Hepatocyte (in vitro differentiated cells): ENCODE measurements around the gene PHKB. TPM values are rescaled to one million over a fixed set of nuclear protein-coding genes. Genes with fewer than 3 reads are reported as not detected.

Experiments
- DNase-seq: peaks from one replicate; pipeline ENCODE4 v3.0.0-alpha.2; 2016; ENCODE audit warnings: low spot score
- H2AFZ ChIP-seq: fragments of 200-600 bp; sonication (generic); 2 replicates; pipeline ENCODE4 v1.6.0; 2016; ENCODE audit warnings: antibody characterized with exemption, mild to moderate bottlenecking
- H3K27ac ChIP-seq: fragments of 200-600 bp; sonication (generic); 2 replicates; pipeline ENCODE4 v1.5.1; 2016; ENCODE audit warnings: mild to moderate bottlenecking
- H3K27me3 ChIP-seq: fragments of 200-600 bp; sonication (generic); 2 replicates; pipeline ENCODE4 v1.6.1; 2016
- H3K36me3 ChIP-seq: fragments of 200-600 bp; sonication (generic); replicated peaks from 2 replicates; pipeline ENCODE4 v1.5.1; 2016; ENCODE audit warnings: low read depth; ENCODE audit not compliant: insufficient read depth
- H3K4me1 ChIP-seq: fragments of 200-600 bp; sonication (generic); 2 replicates; pipeline ENCODE4 v1.5.1; 2016; ENCODE audit warnings: mild to moderate bottlenecking, moderate library complexity; ENCODE audit not compliant: insufficient read depth
- H3K4me2 ChIP-seq: fragments of 200-600 bp; sonication (generic); 2 replicates; pipeline ENCODE4 v1.6.0; 2016
- H3K4me3 ChIP-seq: fragments of 200-600 bp; sonication (generic); 2 replicates; pipeline ENCODE4 v1.5.1; 2016; ENCODE audit warnings: mild to moderate bottlenecking
- H3K79me2 ChIP-seq: fragments of 200-600 bp; sonication (generic); 2 replicates; pipeline ENCODE4 v1.6.0; 2017; ENCODE audit warnings: mild to moderate bottlenecking
- H3K9me2 ChIP-seq: fragments of 200-600 bp; sonication (generic); replicated peaks from 2 replicates; pipeline ENCODE4 v1.6.0; 2017; ENCODE audit warnings: mild to moderate bottlenecking; ENCODE audit not compliant: insufficient read depth
- H3K9me3 ChIP-seq: fragments of 200-600 bp; sonication (generic); 2 replicates; pipeline ENCODE4 v1.5.1; 2016; ENCODE audit warnings: low read depth, mild to moderate bottlenecking
- H4K20me1 ChIP-seq: fragments of 200-600 bp; sonication (generic); 2 replicates; pipeline ENCODE4 v1.6.0; 2016; ENCODE audit warnings: mild to moderate bottlenecking; ENCODE audit not compliant: insufficient read depth, poor library complexity, severe bottlenecking
- CTCF ChIP-seq: fragments of 200-600 bp; sonication (generic); IDR thresholded peaks from 2 replicates; pipeline ENCODE4 v1.5.1; 2016; ENCODE audit warnings: antibody characterized with exemption, mild to moderate bottlenecking; ENCODE audit not compliant: poor library complexity
- EZH2 ChIP-seq: fragments of 200-600 bp; sonication (generic); IDR thresholded peaks from 2 replicates; pipeline ENCODE4 v1.6.1; 2016; ENCODE audit warnings: antibody characterized with exemption, mild to moderate bottlenecking, borderline replicate concordance
- EZH2phosphoT487 ChIP-seq: fragments of 200-600 bp; sonication (generic); IDR thresholded peaks from one replicate; pipeline ENCODE4 v1.6.1; 2018; ENCODE audit warnings: antibody characterized with exemption, mild to moderate bottlenecking, low read depth, moderate library complexity; ENCODE audit not compliant: unreplicated experiment, severe bottlenecking
- WGBS: methylation state at CpG from one replicate; pipeline ENCODE4 v1.1.6; 2016; ENCODE audit warnings: low lambda C conversion rate; ENCODE audit errors: missing lambda C conversion rate; 5-methylcytosine and 5-hydroxymethylcytosine counted together
- polyA plus RNA-seq: library from polyadenylated mRNA; unstranded; fragments of >200 nt; fragmentation: Nextera tagmentation; extraction: Ambion mirVana; gene quantifications from 2 replicates; pipeline ENCODE4 v1.2.1, GENCODE V29; 2016
- total RNA-seq: library from RNA; depleted of rRNA; stranded (reverse); fragments of >200 nt; gene quantifications from 2 replicates; pipeline ENCODE4 v1.2.3, GENCODE V29; 2014

PHKB gene
- total and polyA plus RNA-seq, 2 experiments from 2014 or later: 28.7 to 71.7 TPM

GRCh38 chr16:47713225-47713595 is 252.1 kb downstream of the PHKB start:
- no peak for TF ChIP-seq EZH2
- no peak for TF ChIP-seq CTCF
- no peak for TF ChIP-seq EZH2phosphoT487
- H4K20me1 ChIP-seq: no peaks in the 10 kb centered on the region
- H3K4me3 ChIP-seq: no peak overlapping the region
- H3K9me3 ChIP-seq: no peaks in the 10 kb centered on the region
- no peaks in the 10 kb centered on the region for H3K27me3 ChIP-seq
- H3K27ac ChIP-seq: no peak overlapping the region
- H3K79me2 ChIP-seq: no peaks in the 10 kb centered on the region
- H2AFZ ChIP-seq: no peak overlapping the region
- no peak overlapping the region for H3K4me2 ChIP-seq
- no peaks in the 10 kb centered on the region for H3K4me1 ChIP-seq
- no peaks in the 10 kb centered on the region for H3K9me2 ChIP-seq
- DNase-seq: no peak
- 26% methylated on average over 6 of the region's 6 CpGs for WGBS
- H3K36me3 ChIP-seq: no peaks in the 10 kb centered on the region

GRCh38 chr16:47715442-47716083 is 254.4 kb downstream of the PHKB start:
- H3K4me2 ChIP-seq: no peak overlapping the region
- H3K36me3 ChIP-seq: no peaks in the 10 kb centered on the region
- H2AFZ ChIP-seq: no peak overlapping the region
- H3K4me1 ChIP-seq: no peaks in the 10 kb centered on the region
- H3K27ac ChIP-seq: no peak overlapping the region
- H3K9me2 ChIP-seq: no peaks in the 10 kb centered on the region
- no peak overlapping the region for H3K4me3 ChIP-seq
- H3K79me2 ChIP-seq: no peaks in the 10 kb centered on the region
- WGBS: 79% methylated on average over 2 of the region's 2 CpGs
- H3K27me3 ChIP-seq: no peaks in the 10 kb centered on the region
- H4K20me1 ChIP-seq: no peaks in the 10 kb centered on the region
- TF ChIP-seq EZH2phosphoT487 (no peak), CTCF (no peak)
- DNase-seq: no peak
- no peaks in the 10 kb centered on the region for H3K9me3 ChIP-seq

GRCh38 chr16:47716571-47716970 is 255.4 kb downstream of the PHKB start:
- H3K4me3 ChIP-seq: no peak overlapping the region
- TF ChIP-seq CTCF (no peak), EZH2phosphoT487 (no peak), EZH2 (no peak)
- H3K27ac ChIP-seq: no peak overlapping the region
- no peaks in the 10 kb centered on the region for H3K79me2 ChIP-seq
- no peaks in the 10 kb centered on the region for H3K9me2 ChIP-seq
- no peaks in the 10 kb centered on the region for H4K20me1 ChIP-seq
- H3K27me3 ChIP-seq: no peaks in the 10 kb centered on the region
- H3K4me2 ChIP-seq: no peak overlapping the region
- H3K36me3 ChIP-seq: no peaks in the 10 kb centered on the region
- no peaks in the 10 kb centered on the region for H3K9me3 ChIP-seq
- no peak overlapping the region for H2AFZ ChIP-seq
- DNase-seq: no peak
- no peaks in the 10 kb centered on the region for H3K4me1 ChIP-seq
- WGBS: 54% methylated on average over 5 of the region's 5 CpGs

- Histone ChIP-seq H3K9me2 (no peaks in the 10 kb centered on the region), H3K4me2 (no peak overlapping the region), H3K4me3 (no peak overlapping the region), H3K27me3 (no peaks in the 10 kb centered on the region), H3K79me2 (no peaks in the 10 kb centered on the region), H3K27ac (no peak overlapping the region), H2AFZ (no peak overlapping the region), H3K4me1 (no peaks in the 10 kb centered on the region), H3K36me3 (no peaks in the 10 kb centered on the region), H3K9me3 (no peaks in the 10 kb centered on the region), H4K20me1 (no peaks in the 10 kb centered on the region)
- TF ChIP-seq EZH2phosphoT487: no peak
- 83% methylated on average over 4 of the region's 4 CpGs for WGBS
- DNase-seq: no peak
These were observed 258.6 kb downstream of the PHKB start for GRCh38 chr16:47719713-47720112.
